Naive B cell (primary cell): ENCODE measurements around the gene SCAMP5. TPM values are rescaled to one million over a fixed set of nuclear protein-coding genes. Genes with fewer than 3 reads are reported as not detected.
A peak's percentile ranks its signal among the peaks of the same experiment; 100 is the strongest.

ENCODE experiments used
- ATAC-seq, 2 donors: fragments of 150-1000 bp; cut with Tn5 transposase; 2 replicates each; pipeline ENCODE4 v1.10.0; 2021; ENCODE audit warnings: low read depth in 2 of 2, mild to moderate bottlenecking in 2 of 2, moderate library complexity in 2 of 2
- DNase-seq: peaks from one replicate; pipeline ENCODE4 v3.0.0; 2022
- H3K27ac Mint-ChIP-seq, 6 donors: one replicate each; pipeline ENCODE4 v1.8.0; 2020 to 2022; ENCODE audit warnings: mild to moderate bottlenecking in 6 of 6, mixed read lengths in 6 of 6, moderate library complexity in 5 of 6, inconsistent platforms in 2 of 6
- H3K27me3 Mint-ChIP-seq, 3 donors: one replicate each; pipeline ENCODE4 v1.8.0; 2021 to 2022; ENCODE audit warnings: mixed read lengths in 3 of 3, mild to moderate bottlenecking in 1 of 3
- H3K36me3 Mint-ChIP-seq, 2 donors: one replicate each; pipeline ENCODE4 v1.8.0; 2020 to 2022; ENCODE audit warnings: mixed read lengths in 2 of 2, inconsistent platforms in 1 of 2, mild to moderate bottlenecking in 1 of 2
- H3K4me1 Mint-ChIP-seq, 3 donors: one replicate each; pipeline ENCODE4 v1.8.0; 2020 to 2022; ENCODE audit warnings: mixed read lengths in 3 of 3, inconsistent platforms in 1 of 3, mild to moderate bottlenecking in 1 of 3, moderate library complexity in 1 of 3
- H3K4me3 Mint-ChIP-seq, 8 donors: one replicate each; pipeline ENCODE4 v1.8.0; 2020 to 2022; ENCODE audit warnings: mild to moderate bottlenecking in 8 of 8, mixed read lengths in 8 of 8, moderate library complexity in 8 of 8, inconsistent platforms in 2 of 8
- H3K9me3 Mint-ChIP-seq, 7 donors: one replicate each; pipeline ENCODE4 v1.8.0; 2020 to 2022; ENCODE audit warnings: mixed read lengths in 7 of 7, mild to moderate bottlenecking in 5 of 7, inconsistent platforms in 2 of 7, moderate library complexity in 1 of 7
- polyA plus RNA-seq, 6 donors: library from polyadenylated mRNA; unstranded; fragments of 300-500 nt; fragmentation: Illumina TruSeq; gene quantifications; one replicate each; pipeline ENCODE4 v1.2.3, GENCODE V29; 2021; ENCODE audit warnings: low read depth in 6 of 6

Gene SCAMP5
- polyA plus RNA-seq, 6 donors from 2014 or later, result not detected

GRCh38 chr15:75045332-75046015 lies 50.1 kb downstream of the SCAMP5 start:
- H3K36me3 Mint-ChIP-seq, result peaks cover 0 to 7% of the 10 kb centered on the region in 2 donors
- no peaks in the 10 kb centered on the region for H3K9me3 Mint-ChIP-seq
- H3K4me1 Mint-ChIP-seq, result peaks cover 37 to 60% (median 46%) of the 10 kb centered on the region in 3 donors
- no peak for ATAC-seq
- H3K27ac Mint-ChIP-seq, result peak overlapping the region in 1 of 6 donors; percentile 42
- no peak overlapping the region for H3K4me3 Mint-ChIP-seq
- DNase-seq, result no peak
- H3K27me3 Mint-ChIP-seq, result peaks cover 0 to 33% (median 20%) of the 10 kb centered on the region in 3 donors

GRCh38 chr15:75048394-75048793 lies 53.0 kb downstream of the SCAMP5 start:
- DNase-seq (no peak), ATAC-seq (no peak)
- Mint-ChIP-seq H3K9me3 (no peaks in the 10 kb centered on the region), H3K27me3 (peaks cover 0 to 33% (median 12%) of the 10 kb centered on the region in 3 donors), H3K4me1 (peaks cover 27 to 43% (median 38%) of the 10 kb centered on the region in 3 donors), H3K4me3 (no peak overlapping the region), H3K27ac (peak overlapping the region in 1 of 6 donors; percentile 82), H3K36me3 (peaks cover 0 to 7% of the 10 kb centered on the region in 2 donors)

- H3K36me3 Mint-ChIP-seq, result peaks cover 0 to 7% of the 10 kb centered on the region in 2 donors
- no peak overlapping the region for H3K27ac Mint-ChIP-seq
- ATAC-seq, result no peak
- DNase-seq, result no peak
- no peak overlapping the region for H3K4me3 Mint-ChIP-seq
- H3K4me1 Mint-ChIP-seq, result peaks cover 17 to 33% (median 28%) of the 10 kb centered on the region in 3 donors
- peaks cover 0 to 33% (median 12%) of the 10 kb centered on the region in 3 donors for H3K27me3 Mint-ChIP-seq
- no peaks in the 10 kb centered on the region for H3K9me3 Mint-ChIP-seq
Observed at GRCh38 chr15:75049392-75049791, 54.0 kb downstream of the SCAMP5 start.

GRCh38 chr15:75050283-75050682 lies 54.9 kb downstream of the SCAMP5 start:
- Mint-ChIP-seq H3K36me3 (peaks cover 0 to 7% of the 10 kb centered on the region in 2 donors), H3K4me1 (peaks cover 11 to 24% (median 19%) of the 10 kb centered on the region in 3 donors), H3K4me3 (no peak overlapping the region), H3K27me3 (peaks cover 0 to 24% (median 12%) of the 10 kb centered on the region in 3 donors), H3K27ac (no peak overlapping the region), H3K9me3 (no peaks in the 10 kb centered on the region)
- ATAC-seq (no peak), DNase-seq (no peak)

- H3K27ac Mint-ChIP-seq, result peak overlapping the region in 1 of 6 donors; percentile 73
Observed at GRCh38 chr15:75051191-75051608, 55.8 kb downstream of the SCAMP5 start.

GRCh38 chr15:75051711-75052110 lies 56.3 kb downstream of the SCAMP5 start:
- H3K4me1 Mint-ChIP-seq, result peaks cover 6 to 14% (median 9%) of the 10 kb centered on the region in 3 donors
- no peak for ATAC-seq
- no peak for DNase-seq
- H3K27me3 Mint-ChIP-seq, result peaks cover 0 to 24% (median 12%) of the 10 kb centered on the region in 3 donors
- H3K4me3 Mint-ChIP-seq, result peak overlapping the region in 1 of 8 donors; percentile 15
- H3K9me3 Mint-ChIP-seq, result no peaks in the 10 kb centered on the region
- peaks cover 0 to 7% of the 10 kb centered on the region in 2 donors for H3K36me3 Mint-ChIP-seq
- no peak overlapping the region for H3K27ac Mint-ChIP-seq

More at GRCh38 chr15:75051191-75051608, 55.8 kb downstream of the SCAMP5 start:
- peaks cover 11 to 20% (median 14%) of the 10 kb centered on the region in 3 donors for H3K4me1 Mint-ChIP-seq
- no peak for DNase-seq
- no peak overlapping the region for H3K4me3 Mint-ChIP-seq
- H3K27me3 Mint-ChIP-seq, result peaks cover 0 to 24% (median 12%) of the 10 kb centered on the region in 3 donors
- peaks cover 0 to 7% of the 10 kb centered on the region in 2 donors for H3K36me3 Mint-ChIP-seq
- H3K9me3 Mint-ChIP-seq, result no peaks in the 10 kb centered on the region
- ATAC-seq, result no peak

GRCh38 chr15:75052972-75053747 lies 57.8 kb downstream of the SCAMP5 start:
- Mint-ChIP-seq H3K9me3 (no peaks in the 10 kb centered on the region), H3K36me3 (peaks cover 0 to 7% of the 10 kb centered on the region in 2 donors), H3K27me3 (peaks cover 0 to 19% (median 7%) of the 10 kb centered on the region in 3 donors), H3K27ac (no peak overlapping the region), H3K4me1 (no peaks in the 10 kb centered on the region), H3K4me3 (no peak overlapping the region)
- ATAC-seq, result no peak
- DNase-seq, result no peak

GRCh38 chr15:75053748-75054125 lies 58.4 kb downstream of the SCAMP5 start:
- H3K9me3 Mint-ChIP-seq, result no peaks in the 10 kb centered on the region
- H3K4me1 Mint-ChIP-seq, result no peaks in the 10 kb centered on the region
- DNase-seq (no peak), ATAC-seq (no peak)
- peaks cover 0 to 13% (median 6%) of the 10 kb centered on the region in 3 donors for H3K27me3 Mint-ChIP-seq
- H3K36me3 Mint-ChIP-seq, result peaks cover 0 to 2% of the 10 kb centered on the region in 2 donors
- peak overlapping the region in 1 of 6 donors; percentile 30 for H3K27ac Mint-ChIP-seq
- no peak overlapping the region for H3K4me3 Mint-ChIP-seq

GRCh38 chr15:75054172-75054897 lies 59.0 kb downstream of the SCAMP5 start:
- H3K27me3 Mint-ChIP-seq, result peaks cover 0 to 7% (median 4%) of the 10 kb centered on the region in 3 donors
- no peak overlapping the region for H3K4me3 Mint-ChIP-seq
- no peaks in the 10 kb centered on the region for H3K4me1 Mint-ChIP-seq
- no peak for DNase-seq
- no peaks in the 10 kb centered on the region for H3K36me3 Mint-ChIP-seq
- no peaks in the 10 kb centered on the region for H3K9me3 Mint-ChIP-seq
- ATAC-seq, result no peak
- H3K27ac Mint-ChIP-seq, result peak overlapping the region in 1 of 6 donors; percentile 29

GRCh38 chr15:75056036-75056435 lies 60.7 kb downstream of the SCAMP5 start:
- DNase-seq, result no peak
- Mint-ChIP-seq H3K9me3 (no peaks in the 10 kb centered on the region), H3K4me3 (no peak overlapping the region), H3K36me3 (no peaks in the 10 kb centered on the region), H3K27ac (no peak overlapping the region), H3K4me1 (no peaks in the 10 kb centered on the region), H3K27me3 (no peaks in the 10 kb centered on the region)
- no peak for ATAC-seq

GRCh38 chr15:75058127-75058905 lies 63.0 kb downstream of the SCAMP5 start:
- ATAC-seq (no peak), DNase-seq (no peak)
- Mint-ChIP-seq H3K4me3 (peak overlapping the region in 1 of 8 donors; percentile 35), H3K9me3 (no peaks in the 10 kb centered on the region), H3K36me3 (no peaks in the 10 kb centered on the region), H3K4me1 (no peaks in the 10 kb centered on the region), H3K27me3 (no peaks in the 10 kb centered on the region), H3K27ac (no peak overlapping the region)

GRCh38 chr15:75059607-75060006 lies 64.2 kb downstream of the SCAMP5 start:
- Mint-ChIP-seq H3K27me3 (no peaks in the 10 kb centered on the region), H3K4me1 (no peaks in the 10 kb centered on the region), H3K27ac (no peak overlapping the region), H3K9me3 (no peaks in the 10 kb centered on the region), H3K4me3 (no peak overlapping the region), H3K36me3 (no peaks in the 10 kb centered on the region)
- ATAC-seq, result no peak
- DNase-seq, result no peak
